PC-9 (cell line): ENCODE data around the gene NAT14. TPM values are rescaled to one million over a fixed set of nuclear protein-coding genes. Genes with fewer than 3 reads are reported as not detected.

Experiments used
- BruUV-seq: library from RNA; stranded (reverse); fragments of 400-500 nt; replicated peaks from 2 replicates; lab custom pipeline; 2021; lab: Mats Ljungman, UMichigan
- CTCF ChIA-PET: fragments of 300-600 bp; sonication (Branson Sonifier 250); formaldehyde crosslinking; loops from one replicate; lab custom pipeline; 2022; ENCODE audit warnings: antibody characterized with exemption; lab: Charles Lee
- POLR2A ChIA-PET: fragments of 300-600 bp; sonication (Branson Sonifier 250); formaldehyde crosslinking; loops from one replicate; lab custom pipeline; 2022; ENCODE audit warnings: antibody characterized with exemption; ENCODE audit not compliant: unreplicated experiment; lab: Charles Lee
- DNase-seq, 2 experiments: peaks; one replicate each; pipeline versions ENCODE4 v3.0.0 to v3.0.0-alpha.2; 2015 to 2022; ENCODE audit warnings: mixed read lengths in 1 of 2
- H2AFZ ChIP-seq: fragments of 200-600 bp; sonication (generic); 2 replicates; pipeline ENCODE4 v1.8.1; 2017; ENCODE audit warnings: antibody characterized with exemption
- H3F3A ChIP-seq: fragments of 200-600 bp; sonication (generic); 2 replicates; pipeline ENCODE4 v1.8.1; 2017; ENCODE audit warnings: antibody characterized with exemption, mild to moderate bottlenecking, low read depth; ENCODE audit not compliant: insufficient read depth
- H3K27ac ChIP-seq: fragments of 200-600 bp; sonication (generic); 2 replicates; pipeline ENCODE4 v1.6.1; 2016; ENCODE audit warnings: mixed run types
- H3K27me3 ChIP-seq: fragments of 200-600 bp; sonication (generic); 2 replicates; pipeline ENCODE4 v1.6.1; 2016; ENCODE audit warnings: low read depth, mixed run types; ENCODE audit not compliant: insufficient read depth
- H3K36me3 ChIP-seq: fragments of 200-600 bp; sonication (generic); 2 replicates; pipeline ENCODE4 v1.6.1; 2016; ENCODE audit warnings: low read depth, mixed run types
- H3K4me1 ChIP-seq: fragments of 200-600 bp; sonication (generic); replicated peaks from 2 replicates; pipeline ENCODE4 v1.6.1; 2016; ENCODE audit warnings: mixed run types; ENCODE audit not compliant: insufficient read depth
- H3K4me2 ChIP-seq: fragments of 200-600 bp; sonication (generic); 2 replicates; pipeline ENCODE4 v1.6.1; 2017; ENCODE audit warnings: mixed run types
- H3K4me3 ChIP-seq: fragments of 200-600 bp; sonication (generic); 2 replicates; pipeline ENCODE4 v1.6.1; 2016; ENCODE audit warnings: mixed run types
- H3K79me2 ChIP-seq: fragments of 200-600 bp; sonication (generic); 2 replicates; pipeline ENCODE4 v1.6.1; 2017; ENCODE audit warnings: low read depth, mixed run types
- H3K9me2 ChIP-seq: fragments of 200-600 bp; sonication (generic); 2 replicates; pipeline ENCODE4 v1.8.1; 2017; ENCODE audit warnings: mild to moderate bottlenecking; ENCODE audit not compliant: insufficient read depth
- H3K9me3 ChIP-seq: fragments of 200-600 bp; sonication (generic); 2 replicates; pipeline ENCODE4 v1.8.1; 2016; ENCODE audit warnings: low read depth; ENCODE audit not compliant: insufficient read depth
- H4K20me1 ChIP-seq: fragments of 200-600 bp; sonication (generic); 2 replicates; pipeline ENCODE4 v1.8.1; 2017; ENCODE audit not compliant: insufficient read depth
- EZH2 ChIP-seq: fragments of 200-600 bp; sonication (generic); IDR thresholded peaks from 2 replicates; pipeline ENCODE4 v1.8.0; 2017; ENCODE audit warnings: antibody characterized with exemption, low read depth
- intact Hi-C: fragments of 100-400 bp; cut with micrococcal nuclease; formaldehyde crosslinking; loops from one replicate; pipeline ENCODE4 v1.10.0; 2022; ENCODE audit not compliant: unreplicated experiment
- total RNA-seq: library from RNA; stranded (reverse); gene quantifications from 2 replicates; pipeline ENCODE4 v1.2.3, GENCODE V29; 2021
- TF ChIP-seq, protein P1 (sequence below): fragments of 200-600 bp; sonication (generic); conservative IDR thresholded peaks from 2 replicates; pipeline ENCODE4 v1.6.1; 2017; ENCODE audit warnings: mixed run types, antibody characterized with exemption, mild to moderate bottlenecking, moderate library complexity

The NAT14 gene
- total RNA-seq, 1 experiment from 2014 or later: 61.6 TPM

DNA sequence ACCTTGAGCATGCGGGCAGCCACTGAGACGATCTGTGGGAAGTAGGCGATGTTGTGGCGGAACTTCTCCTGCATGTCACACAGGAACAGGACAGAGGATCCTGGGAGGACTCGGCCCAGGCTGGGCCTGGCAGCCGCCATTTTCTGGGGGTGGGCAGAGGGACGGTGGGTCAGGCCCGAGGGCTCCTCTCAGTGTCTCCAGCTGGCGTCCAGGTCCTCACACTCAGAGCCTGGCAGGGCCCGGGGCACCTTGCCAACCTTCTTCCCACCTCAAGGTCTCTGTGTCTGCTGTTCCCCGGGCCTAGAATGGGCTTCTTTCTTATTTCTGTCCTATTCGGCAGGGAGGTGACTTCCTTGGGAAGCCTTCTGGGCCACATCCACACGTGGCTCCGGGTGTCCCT is 28.6 kb upstream of the NAT14 start:
- no TSS peak for BruUV-seq
- no peaks in the 10 kb centered on the region for H3K36me3 ChIP-seq
- no peaks in the 10 kb centered on the region for H3K9me3 ChIP-seq
- DNase-seq: no peak
- ChIA-PET POLR2A (no interaction called here), CTCF (no interaction called here)
- peaks cover 30% of the 10 kb centered on the region; the same call in 1 of the 2 replicates for H3F3A ChIP-seq
- H4K20me1 ChIP-seq: peaks cover 35% of the 10 kb centered on the region
- peaks cover 9% of the 10 kb centered on the region for H3K4me1 ChIP-seq
- H3K79me2 ChIP-seq: peaks cover 18% of the 10 kb centered on the region; the same call in 1 of the 2 replicates
- no peak overlapping the region for H2AFZ ChIP-seq
- H3K4me2 ChIP-seq: no peak overlapping the region
- intact Hi-C loops: no loop called here
- no peaks in the 10 kb centered on the region for H3K27me3 ChIP-seq
- TF ChIP-seq, protein P1, sequence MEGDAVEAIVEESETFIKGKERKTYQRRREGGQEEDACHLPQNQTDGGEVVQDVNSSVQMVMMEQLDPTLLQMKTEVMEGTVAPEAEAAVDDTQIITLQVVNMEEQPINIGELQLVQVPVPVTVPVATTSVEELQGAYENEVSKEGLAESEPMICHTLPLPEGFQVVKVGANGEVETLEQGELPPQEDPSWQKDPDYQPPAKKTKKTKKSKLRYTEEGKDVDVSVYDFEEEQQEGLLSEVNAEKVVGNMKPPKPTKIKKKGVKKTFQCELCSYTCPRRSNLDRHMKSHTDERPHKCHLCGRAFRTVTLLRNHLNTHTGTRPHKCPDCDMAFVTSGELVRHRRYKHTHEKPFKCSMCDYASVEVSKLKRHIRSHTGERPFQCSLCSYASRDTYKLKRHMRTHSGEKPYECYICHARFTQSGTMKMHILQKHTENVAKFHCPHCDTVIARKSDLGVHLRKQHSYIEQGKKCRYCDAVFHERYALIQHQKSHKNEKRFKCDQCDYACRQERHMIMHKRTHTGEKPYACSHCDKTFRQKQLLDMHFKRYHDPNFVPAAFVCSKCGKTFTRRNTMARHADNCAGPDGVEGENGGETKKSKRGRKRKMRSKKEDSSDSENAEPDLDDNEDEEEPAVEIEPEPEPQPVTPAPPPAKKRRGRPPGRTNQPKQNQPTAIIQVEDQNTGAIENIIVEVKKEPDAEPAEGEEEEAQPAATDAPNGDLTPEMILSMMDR: no peak
- no peak for TF ChIP-seq EZH2
- no peak overlapping the region for H3K4me3 ChIP-seq
- H3K27ac ChIP-seq: no peak overlapping the region
- H3K9me2 ChIP-seq: no peaks in the 10 kb centered on the region

- Histone ChIP-seq H3K36me3 (no peaks in the 10 kb centered on the region), H3K27me3 (no peaks in the 10 kb centered on the region), H3K27ac (no peak overlapping the region), H3F3A (peaks cover 34% of the 10 kb centered on the region; the same call in 1 of the 2 replicates), H3K9me2 (no peaks in the 10 kb centered on the region), H3K9me3 (no peaks in the 10 kb centered on the region), H3K4me2 (no peak overlapping the region), H3K79me2 (peaks cover 18% of the 10 kb centered on the region; the same call in 1 of the 2 replicates), H3K4me3 (no peak overlapping the region), H4K20me1 (peaks cover 35% of the 10 kb centered on the region), H2AFZ (no peak overlapping the region), H3K4me1 (peaks cover 12% of the 10 kb centered on the region)
- ChIA-PET CTCF (interaction anchor here (0.7 to 1.2 kb wide), 2 partner anchors 17 to 1051 kb away, joined by 5 to 6 read pairs; no protein-coding TSS in a partner anchor), POLR2A (no interaction called here)
- intact Hi-C loops: no loop called here
- no peak for DNase-seq
- BruUV-seq: no TSS peak
- TF ChIP-seq EZH2: no peak
- TF ChIP-seq, protein P1: no peak
These were observed 27.1 kb upstream of the NAT14 start for GRCh38 chr19:55457683-55458457.

- no peaks in the 10 kb centered on the region for H3K27me3 ChIP-seq
- no peak overlapping the region for H3K4me2 ChIP-seq
- ChIA-PET POLR2A (interaction anchor here (0.6 kb wide), 1 partner anchor 200 kb away, joined by 3 read pairs; no protein-coding TSS in a partner anchor), CTCF (interaction anchor here (1.2 kb wide), 1 partner anchor 15 kb away, joined by 6 read pairs; no protein-coding TSS in a partner anchor)
- H3F3A ChIP-seq: peaks cover 27% of the 10 kb centered on the region; the same call in 1 of the 2 replicates
- no peak overlapping the region for H3K4me3 ChIP-seq
- no peaks in the 10 kb centered on the region for H3K9me2 ChIP-seq
- no TSS peak for BruUV-seq
- H3K4me1 ChIP-seq: peaks cover 12% of the 10 kb centered on the region
- H4K20me1 ChIP-seq: peaks cover 32% of the 10 kb centered on the region
- H3K9me3 ChIP-seq: no peaks in the 10 kb centered on the region
- intact Hi-C loops: no loop called here
- H2AFZ ChIP-seq: no peak overlapping the region
- DNase-seq: no peak
- H3K79me2 ChIP-seq: peaks cover 18% of the 10 kb centered on the region; the same call in 1 of the 2 replicates
- no peaks in the 10 kb centered on the region for H3K36me3 ChIP-seq
- H3K27ac ChIP-seq: no peak overlapping the region
- no peak for TF ChIP-seq EZH2
- TF ChIP-seq, protein P1: no peak
These were observed 25.4 kb upstream of the NAT14 start for GRCh38 chr19:55459551-55459949.
